Anterior cingulate cortex (tissue), 58 donors: ENCODE measurements around the gene CPA1.
"Not testable (repeated sequence)": the region's sequence is repeated elsewhere in the genome, so short reads cannot be mapped to it uniquely, and the experiment has no call there.

Source experiments
- DNase-seq, 58 donors: peaks; one replicate each; lab custom pipeline; 2025; lab: John Stamatoyannopoulos, UW

The CPA1 gene

GRCh38 chr7:130371046-130371445, 9.2 kb upstream of the CPA1 start:
- peak in 1 of 58 donors; percentile 35 for DNase-seq

- DNase-seq, result no peak
These were observed 7.7 kb upstream of the CPA1 start for GRCh38 chr7:130372402-130373165.

GRCh38 chr7:130374507-130374906, 5.8 kb upstream of the CPA1 start:
- DNase-seq, result no peak

GRCh38 chr7:130376461-130376860, 3.8 kb upstream of the CPA1 start:
- DNase-seq, result not testable (repeated sequence)

- DNase-seq, result peak in 8 of 58 donors; percentile 10 to 52 (median 22)
These were observed 3.1 kb upstream of the CPA1 start for GRCh38 chr7:130377178-130377577.

GRCh38 chr7:130379019-130379418, 1.3 kb upstream of the CPA1 start:
- no peak for DNase-seq

GRCh38 chr7:130379532-130379920, 768 bp upstream of the CPA1 start:
- DNase-seq, result no peak

- DNase-seq, result no peak
These were observed 664 bp downstream of the CPA1 start for GRCh38 chr7:130380861-130381455.

GRCh38 chr7:130381468-130382312, 1.4 kb downstream of the CPA1 start:
- DNase-seq, result no peak

- no peak for DNase-seq
These were observed 3.1 kb downstream of the CPA1 start for GRCh38 chr7:130383187-130383980.

- no peak for DNase-seq
These were observed 4.1 kb downstream of the CPA1 start for GRCh38 chr7:130384371-130384801.

- no peak for DNase-seq
These were observed 4.7 kb downstream of the CPA1 start for GRCh38 chr7:130384841-130385599.

GRCh38 chr7:130385600-130386066, 5.3 kb downstream of the CPA1 start:
- DNase-seq, result no peak

GRCh38 chr7:130386876-130387275, 6.6 kb downstream of the CPA1 start:
- no peak for DNase-seq

GRCh38 chr7:130387306-130387627, 7.0 kb downstream of the CPA1 start:
- DNase-seq, result no peak

GRCh38 chr7:130387628-130388403, 7.5 kb downstream of the CPA1 start:
- DNase-seq, result no peak

GRCh38 chr7:130388671-130389070, 8.4 kb downstream of the CPA1 start:
- no peak for DNase-seq

GRCh38 chr7:130390486-130390885, 10.2 kb downstream of the CPA1 start:
- no peak for DNase-seq

- DNase-seq, result peak in 3 of 58 donors; percentile 10 to 23 (median 15)
These were observed 12.8 kb downstream of the CPA1 start for GRCh38 chr7:130393101-130393561.
